GM18499 (cell line): Measurements from ENCODE around the gene CDH5.
"Not testable (repeated sequence)": the region's sequence is repeated elsewhere in the genome, so short reads cannot be mapped to it uniquely, and the experiment has no call there.

Experiments used
- ATAC-seq: cut with Tn5 transposase; IDR thresholded peaks from one replicate; pipeline ENCODE4 v1.9.1; 2021; ENCODE audit warnings: moderate number of reproducible peaks; ENCODE audit not compliant: insufficient read depth, unreplicated experiment

Gene CDH5

GRCh38 chr16:66366433-66367299 lies at the start of gene CDH5:
CDH5 (plus strand) TSS chr16:66366691; CDS start chr16:66379338, 12,647 bp downstream.
- ATAC-seq: no peak

GRCh38 chr16:66318505-66318904 lies 48.0 kb upstream of the CDH5 start:
- no peak for ATAC-seq

- ATAC-seq: no peak
These were observed 45.7 kb upstream of the CDH5 start for GRCh38 chr16:66320774-66321173.

- no peak for ATAC-seq
These were observed 44.3 kb upstream of the CDH5 start for GRCh38 chr16:66322174-66322573.

GRCh38 chr16:66324815-66325515 lies 41.5 kb upstream of the CDH5 start:
- no peak for ATAC-seq

GRCh38 chr16:66325717-66326376 lies 40.6 kb upstream of the CDH5 start:
- ATAC-seq: no peak

- no peak for ATAC-seq
These were observed 39.4 kb upstream of the CDH5 start for GRCh38 chr16:66326991-66327513.

GRCh38 chr16:66328282-66328681 lies 38.2 kb upstream of the CDH5 start:
- ATAC-seq: no peak

GRCh38 chr16:66331464-66331863 lies 35.0 kb upstream of the CDH5 start:
- not testable (repeated sequence) for ATAC-seq

GRCh38 chr16:66332634-66333610 lies 33.6 kb upstream of the CDH5 start:
- ATAC-seq: no peak

- no peak for ATAC-seq
These were observed 31.5 kb upstream of the CDH5 start for GRCh38 chr16:66334853-66335574.

GRCh38 chr16:66335704-66336329 lies 30.7 kb upstream of the CDH5 start:
- ATAC-seq: no peak

GRCh38 chr16:66337463-66338188 lies 28.9 kb upstream of the CDH5 start:
- ATAC-seq: no peak

GRCh38 chr16:66342294-66342900 lies 24.1 kb upstream of the CDH5 start:
- no peak for ATAC-seq

- no peak for ATAC-seq
These were observed 21.9 kb upstream of the CDH5 start for GRCh38 chr16:66344533-66345145.

- no peak for ATAC-seq
These were observed 20.3 kb upstream of the CDH5 start for GRCh38 chr16:66346221-66346620.

- ATAC-seq: no peak
These were observed 14.2 kb upstream of the CDH5 start for GRCh38 chr16:66352304-66352703.
